Gastroesophageal sphincter (tissue), 3 donors: ENCODE data around the gene BIK.

Source experiments
- CTCF ChIP-seq, 4 experiments: fragments of 200-600 bp in 2 of 4; fragments of 450-650 bp in 2 of 4; sonication (generic) in 1 of 4; IDR thresholded peaks; one replicate each; pipeline ENCODE4 v1.5.1; 2017 to 2019; ENCODE audit warnings: antibody characterized with exemption in 4 of 4, mild to moderate bottlenecking in 2 of 4, moderate library complexity in 2 of 4
- EP300 ChIP-seq: sonication (generic); formaldehyde crosslinking; IDR thresholded peaks from one replicate; pipeline ENCODE4 v1.6.1; 2017; ENCODE audit warnings: antibody characterized with exemption, mild to moderate bottlenecking
- POLR2A ChIP-seq, 2 donors: fragments of 450-650 bp; IDR thresholded peaks; one replicate each; pipeline ENCODE4 v1.6.1; 2017; ENCODE audit warnings: antibody characterized with exemption in 2 of 2, mild to moderate bottlenecking in 2 of 2, moderate library complexity in 1 of 2
- POLR2AphosphoS5 ChIP-seq: sonication (generic); formaldehyde crosslinking; IDR thresholded peaks from one replicate; pipeline ENCODE4 v1.6.1; 2017; ENCODE audit warnings: antibody characterized with exemption

GRCh38 chr22:43173566-43173965 is 63.0 kb downstream of the BIK start:
- no peak for TF ChIP-seq CTCF (IDR thresholded peaks at IDR 0.05)
- TF ChIP-seq POLR2A (IDR thresholded peaks at IDR 0.05), result no peak
- no peak for TF ChIP-seq POLR2AphosphoS5
- no peak for TF ChIP-seq EP300
